HepG2 (cell line): Measurements from ENCODE around the gene ARID3C. TPM values are rescaled to one million over a fixed set of nuclear protein-coding genes. Genes with fewer than 3 reads are reported as not detected.

Experiments used
- ARHGAP35 ChIP-seq: sonication (generic); formaldehyde crosslinking; IDR thresholded peaks from 2 replicates; pipeline ENCODE4 v1.9.0; 2022; ENCODE audit warnings: mild to moderate bottlenecking, inconsistent platforms, moderate library complexity, missing genetic modification reagents, borderline replicate concordance
- FOXO1 ChIP-seq: sonication (generic); formaldehyde crosslinking; IDR thresholded peaks from 2 replicates; pipeline ENCODE4 v1.4.0; 2020; ENCODE audit warnings: missing genetic modification reagents
- KLF16 ChIP-seq, 2 experiments: sonication (generic) in 1 of 2; formaldehyde crosslinking in 1 of 2; IDR thresholded peaks; 2 replicates each; pipeline versions ENCODE4 v1.6.1 to v1.8.0; 2016 to 2023; ENCODE audit warnings: missing genetic modification reagents in 2 of 2, missing compliant biosample characterization in 1 of 2
- SP5 ChIP-seq: IDR thresholded peaks from 2 replicates; pipeline ENCODE4 v1.6.1; 2016; ENCODE audit warnings: low read depth, borderline replicate concordance
- ZNF510 ChIP-seq: sonication (generic); formaldehyde crosslinking; IDR thresholded peaks from 2 replicates; pipeline ENCODE4 v1.4.0; 2020; ENCODE audit warnings: low read depth, mild to moderate bottlenecking, missing genetic modification reagents
- ZNF629 ChIP-seq: sonication (generic); formaldehyde crosslinking; conservative IDR thresholded peaks from 2 replicates; pipeline ENCODE4 v1.5.0; 2020; ENCODE audit warnings: missing genetic modification reagents
- ZSCAN5A ChIP-seq: sonication (generic); formaldehyde crosslinking; IDR thresholded peaks from 2 replicates; pipeline ENCODE4 v1.8.0; 2022; ENCODE audit warnings: mild to moderate bottlenecking, missing genetic modification reagents, borderline replicate concordance
- polyA plus RNA-seq, 8 experiments: library from polyadenylated mRNA; depleted of rRNA in 3 of 8; stranded (reverse) in 7 of 8; unstranded in 1 of 8; fragments of >200 nt; fragmentation: Illumina TruSeq in 4 of 8; extraction: Trizol in 4 of 8; gene quantifications; 2 replicates each; pipeline versions ENCODE4 v1.2.1 to v1.2.3, GENCODE V29; 2011 to 2016; ENCODE audit warnings: low read depth in 4 of 8, missing spikeins in 1 of 8, mixed read lengths in 1 of 8; ENCODE audit not compliant: insufficient read depth in 1 of 8
- total RNA-seq, 5 experiments: library from RNA; depleted of rRNA; stranded (reverse); fragments of >200 nt; fragmentation: Illumina TruSeq; extraction: Trizol; gene quantifications; 2 replicates each; pipeline ENCODE4 v1.2.3, GENCODE V29; 2016; ENCODE audit warnings: low read depth in 1 of 5
- TF ChIP-seq, protein P1 (sequence below): IDR thresholded peaks from 2 replicates; pipeline ENCODE4 v1.6.1; 2016; ENCODE audit warnings: low read depth, missing genetic modification reagents, missing compliant biosample characterization
- TF ChIP-seq, protein P2 (sequence below): sonication (generic); formaldehyde crosslinking; IDR thresholded peaks from 2 replicates; pipeline ENCODE4 v1.5.0; 2020; ENCODE audit warnings: missing genetic modification reagents
- TF ChIP-seq, protein P3 (sequence below): sonication (generic); formaldehyde crosslinking; IDR thresholded peaks from 2 replicates; pipeline ENCODE4 v1.4.0; 2020; ENCODE audit warnings: missing genetic modification reagents, borderline replicate concordance
- TF ChIP-seq, protein P4 (sequence below): sonication (generic); formaldehyde crosslinking; IDR thresholded peaks from 2 replicates; pipeline ENCODE4 v1.4.0; 2020; ENCODE audit warnings: mild to moderate bottlenecking, missing genetic modification reagents

Gene ARID3C
- total and polyA plus RNA-seq, 2 of the 13 experiments (the other 11 are each of a cell fraction or from before 2014, with no cell fraction given) = not detected

- TF ChIP-seq, protein P1, sequence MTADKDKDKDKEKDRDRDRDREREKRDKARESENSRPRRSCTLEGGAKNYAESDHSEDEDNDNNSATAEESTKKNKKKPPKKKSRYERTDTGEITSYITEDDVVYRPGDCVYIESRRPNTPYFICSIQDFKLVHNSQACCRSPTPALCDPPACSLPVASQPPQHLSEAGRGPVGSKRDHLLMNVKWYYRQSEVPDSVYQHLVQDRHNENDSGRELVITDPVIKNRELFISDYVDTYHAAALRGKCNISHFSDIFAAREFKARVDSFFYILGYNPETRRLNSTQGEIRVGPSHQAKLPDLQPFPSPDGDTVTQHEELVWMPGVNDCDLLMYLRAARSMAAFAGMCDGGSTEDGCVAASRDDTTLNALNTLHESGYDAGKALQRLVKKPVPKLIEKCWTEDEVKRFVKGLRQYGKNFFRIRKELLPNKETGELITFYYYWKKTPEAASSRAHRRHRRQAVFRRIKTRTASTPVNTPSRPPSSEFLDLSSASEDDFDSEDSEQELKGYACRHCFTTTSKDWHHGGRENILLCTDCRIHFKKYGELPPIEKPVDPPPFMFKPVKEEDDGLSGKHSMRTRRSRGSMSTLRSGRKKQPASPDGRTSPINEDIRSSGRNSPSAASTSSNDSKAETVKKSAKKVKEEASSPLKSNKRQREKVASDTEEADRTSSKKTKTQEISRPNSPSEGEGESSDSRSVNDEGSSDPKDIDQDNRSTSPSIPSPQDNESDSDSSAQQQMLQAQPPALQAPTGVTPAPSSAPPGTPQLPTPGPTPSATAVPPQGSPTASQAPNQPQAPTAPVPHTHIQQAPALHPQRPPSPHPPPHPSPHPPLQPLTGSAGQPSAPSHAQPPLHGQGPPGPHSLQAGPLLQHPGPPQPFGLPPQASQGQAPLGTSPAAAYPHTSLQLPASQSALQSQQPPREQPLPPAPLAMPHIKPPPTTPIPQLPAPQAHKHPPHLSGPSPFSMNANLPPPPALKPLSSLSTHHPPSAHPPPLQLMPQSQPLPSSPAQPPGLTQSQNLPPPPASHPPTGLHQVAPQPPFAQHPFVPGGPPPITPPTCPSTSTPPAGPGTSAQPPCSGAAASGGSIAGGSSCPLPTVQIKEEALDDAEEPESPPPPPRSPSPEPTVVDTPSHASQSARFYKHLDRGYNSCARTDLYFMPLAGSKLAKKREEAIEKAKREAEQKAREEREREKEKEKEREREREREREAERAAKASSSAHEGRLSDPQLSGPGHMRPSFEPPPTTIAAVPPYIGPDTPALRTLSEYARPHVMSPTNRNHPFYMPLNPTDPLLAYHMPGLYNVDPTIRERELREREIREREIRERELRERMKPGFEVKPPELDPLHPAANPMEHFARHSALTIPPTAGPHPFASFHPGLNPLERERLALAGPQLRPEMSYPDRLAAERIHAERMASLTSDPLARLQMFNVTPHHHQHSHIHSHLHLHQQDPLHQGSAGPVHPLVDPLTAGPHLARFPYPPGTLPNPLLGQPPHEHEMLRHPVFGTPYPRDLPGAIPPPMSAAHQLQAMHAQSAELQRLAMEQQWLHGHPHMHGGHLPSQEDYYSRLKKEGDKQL = no peak
- TF ChIP-seq ZNF510 (no peak), SP5 (CRISPR knock-in tag) (peak; percentile 42; the same call in 1 of the 2 replicates), ARHGAP35 (CRISPR knock-in tag) (no peak), ZNF629 (no peak), ZSCAN5A (CRISPR knock-in tag) (no peak), KLF16 (CRISPR knock-in tag; IDR thresholded peaks at IDR 0.05) (no peak), FOXO1 (CRISPR knock-in tag) (peak; percentile 43; the same call in 1 of the 2 replicates)
- TF ChIP-seq, protein P2, sequence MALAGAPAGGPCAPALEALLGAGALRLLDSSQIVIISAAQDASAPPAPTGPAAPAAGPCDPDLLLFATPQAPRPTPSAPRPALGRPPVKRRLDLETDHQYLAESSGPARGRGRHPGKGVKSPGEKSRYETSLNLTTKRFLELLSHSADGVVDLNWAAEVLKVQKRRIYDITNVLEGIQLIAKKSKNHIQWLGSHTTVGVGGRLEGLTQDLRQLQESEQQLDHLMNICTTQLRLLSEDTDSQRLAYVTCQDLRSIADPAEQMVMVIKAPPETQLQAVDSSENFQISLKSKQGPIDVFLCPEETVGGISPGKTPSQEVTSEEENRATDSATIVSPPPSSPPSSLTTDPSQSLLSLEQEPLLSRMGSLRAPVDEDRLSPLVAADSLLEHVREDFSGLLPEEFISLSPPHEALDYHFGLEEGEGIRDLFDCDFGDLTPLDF = no peak
- TF ChIP-seq, protein P3, sequence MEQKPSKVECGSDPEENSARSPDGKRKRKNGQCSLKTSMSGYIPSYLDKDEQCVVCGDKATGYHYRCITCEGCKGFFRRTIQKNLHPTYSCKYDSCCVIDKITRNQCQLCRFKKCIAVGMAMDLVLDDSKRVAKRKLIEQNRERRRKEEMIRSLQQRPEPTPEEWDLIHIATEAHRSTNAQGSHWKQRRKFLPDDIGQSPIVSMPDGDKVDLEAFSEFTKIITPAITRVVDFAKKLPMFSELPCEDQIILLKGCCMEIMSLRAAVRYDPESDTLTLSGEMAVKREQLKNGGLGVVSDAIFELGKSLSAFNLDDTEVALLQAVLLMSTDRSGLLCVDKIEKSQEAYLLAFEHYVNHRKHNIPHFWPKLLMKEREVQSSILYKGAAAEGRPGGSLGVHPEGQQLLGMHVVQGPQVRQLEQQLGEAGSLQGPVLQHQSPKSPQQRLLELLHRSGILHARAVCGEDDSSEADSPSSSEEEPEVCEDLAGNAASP (CRISPR knock-in tag) = peak; percentile 55; the same call in 1 of the 2 replicates
- TF ChIP-seq, protein P4, sequence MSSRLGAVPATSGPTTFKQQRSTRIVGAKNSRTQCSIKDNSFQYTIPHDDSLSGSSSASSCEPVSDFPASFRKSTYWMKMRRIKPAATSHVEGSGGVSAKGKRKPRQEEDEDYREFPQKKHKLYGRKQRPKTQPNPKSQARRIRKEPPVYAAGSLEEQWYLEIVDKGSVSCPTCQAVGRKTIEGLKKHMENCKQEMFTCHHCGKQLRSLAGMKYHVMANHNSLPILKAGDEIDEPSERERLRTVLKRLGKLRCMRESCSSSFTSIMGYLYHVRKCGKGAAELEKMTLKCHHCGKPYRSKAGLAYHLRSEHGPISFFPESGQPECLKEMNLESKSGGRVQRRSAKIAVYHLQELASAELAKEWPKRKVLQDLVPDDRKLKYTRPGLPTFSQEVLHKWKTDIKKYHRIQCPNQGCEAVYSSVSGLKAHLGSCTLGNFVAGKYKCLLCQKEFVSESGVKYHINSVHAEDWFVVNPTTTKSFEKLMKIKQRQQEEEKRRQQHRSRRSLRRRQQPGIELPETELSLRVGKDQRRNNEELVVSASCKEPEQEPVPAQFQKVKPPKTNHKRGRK = no peak
These were observed 16.0 kb upstream of the ARID3C start (continued) for GRCh38 chr9:34644766-34645314.
